ENCODE measurements around the gene POSTN.
"Not testable (repeated sequence)": the region's sequence is repeated elsewhere in the genome, so short reads cannot be mapped to it uniquely, and the experiment has no call there.

The POSTN gene

GRCh38 chr13:37595162-37595561 is 3.4 kb downstream of the POSTN start:
- no peak for DNase-seq (ENCODE audit: low read depth in 2 of 2)

GRCh38 chr13:37594550-37594949 is 4.0 kb downstream of the POSTN start:
- no peak for DNase-seq (ENCODE audit: low read depth in 2 of 2)

GRCh38 chr13:37589381-37589780 is 9.2 kb downstream of the POSTN start:
- not testable (repeated sequence) for DNase-seq (ENCODE audit: low read depth in 2 of 2)

- DNase-seq (ENCODE audit: low read depth in 2 of 2): no peak
Observed at GRCh38 chr13:37587236-37587635, 11.3 kb downstream of the POSTN start.

- no peak for DNase-seq (ENCODE audit: low read depth in 2 of 2)
Observed at GRCh38 chr13:37586164-37586563, 12.4 kb downstream of the POSTN start.

GRCh38 chr13:37585541-37585940 is 13.0 kb downstream of the POSTN start:
- DNase-seq (ENCODE audit: low read depth in 2 of 2): no peak

GRCh38 chr13:37576601-37577000 is 22.0 kb downstream of the POSTN start:
- DNase-seq (ENCODE audit: low read depth in 2 of 2): no peak

- DNase-seq (ENCODE audit: low read depth in 2 of 2): no peak
Observed at GRCh38 chr13:37565425-37565824, 33.1 kb downstream of the POSTN start.

GRCh38 chr13:37561031-37561430 is 37.5 kb downstream of the POSTN start:
- DNase-seq (ENCODE audit: low read depth in 2 of 2): no peak

- DNase-seq (ENCODE audit: low read depth in 2 of 2): no peak
Observed at GRCh38 chr13:37560526-37560925, 38.0 kb downstream of the POSTN start.

GRCh38 chr13:37558766-37559165 is 39.8 kb downstream of the POSTN start:
- not testable (repeated sequence) for DNase-seq (ENCODE audit: low read depth in 2 of 2)

- DNase-seq (ENCODE audit: low read depth in 2 of 2): no peak
Observed at GRCh38 chr13:37546087-37546486, 52.5 kb downstream of the POSTN start.

GRCh38 chr13:37544995-37545394 is 53.6 kb downstream of the POSTN start:
- DNase-seq (ENCODE audit: low read depth in 2 of 2): no peak

GRCh38 chr13:37539976-37540605 is 58.5 kb downstream of the POSTN start:
- DNase-seq (ENCODE audit: low read depth in 2 of 2): no peak

- no peak for DNase-seq (ENCODE audit: low read depth in 2 of 2)
Observed at GRCh38 chr13:37539170-37539569, 59.4 kb downstream of the POSTN start.

- no peak for DNase-seq (ENCODE audit: low read depth in 2 of 2)
Observed at GRCh38 chr13:37535501-37535900, 63.1 kb downstream of the POSTN start.

- no peak for DNase-seq (ENCODE audit: low read depth in 2 of 2)
Observed at GRCh38 chr13:37534676-37535075, 63.9 kb downstream of the POSTN start.

- no peak for DNase-seq (ENCODE audit: low read depth in 2 of 2)
Observed at GRCh38 chr13:37534181-37534580, 64.4 kb downstream of the POSTN start.

GRCh38 chr13:37531049-37531448 is 67.5 kb downstream of the POSTN start:
- no peak for DNase-seq (ENCODE audit: low read depth in 2 of 2)

GRCh38 chr13:37529751-37530385 is 68.7 kb downstream of the POSTN start:
- DNase-seq (ENCODE audit: low read depth in 2 of 2): no peak

- no peak for DNase-seq (ENCODE audit: low read depth in 2 of 2)
Observed at GRCh38 chr13:37526710-37527473, 71.7 kb downstream of the POSTN start.

- no peak for DNase-seq (ENCODE audit: low read depth in 2 of 2)
Observed at GRCh38 chr13:37515226-37515625, 83.3 kb downstream of the POSTN start.
